T47D (cell line): ENCODE measurements around the gene PKP4.

Experiments used
- DNase-seq, 2 experiments: peaks; one replicate each; pipeline versions ENCODE4 v3.0.0 to v3.0.0-alpha.2; 2011 to 2012; ENCODE audit warnings: low read depth in 1 of 2, low spot score in 1 of 2
- JUND ChIP-seq: IDR thresholded peaks from 2 replicates; pipeline ENCODE4 v1.6.1; 2012; ENCODE audit warnings: low read depth
- in situ Hi-C: cut with HindIII; loops from 2 replicates; pipeline ENCODE4 v1.10.0; 2016; ENCODE audit warnings: low sequenced_read_pairs, low pct_unique_long_range_greater_than_20kb

The PKP4 gene

GRCh38 chr2:158543957-158544356 is 87.2 kb downstream of the PKP4 start:
- TF ChIP-seq JUND: no peak
- in situ Hi-C loops: no loop called here

DNA sequence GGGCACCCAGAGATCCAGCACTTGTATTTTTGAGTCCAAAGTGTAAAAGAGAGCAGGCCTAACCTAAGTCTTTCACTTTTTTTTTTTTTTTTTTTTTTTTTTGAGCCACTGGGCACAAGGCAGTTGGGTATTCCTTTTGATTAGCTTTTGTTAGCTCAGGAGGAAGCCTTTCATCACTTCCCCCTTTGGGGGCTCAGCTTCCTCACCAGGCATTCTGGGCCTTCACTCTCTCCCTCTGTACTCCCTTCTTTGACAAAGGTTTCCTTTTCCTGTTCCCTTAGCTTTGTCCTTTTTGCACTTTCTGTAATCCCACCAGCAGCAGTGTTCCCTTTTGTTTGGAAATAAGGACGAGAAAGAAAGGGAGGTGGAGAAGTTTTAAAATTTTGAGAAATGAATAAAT is 88.2 kb downstream of the PKP4 start:
- in situ Hi-C loops: no loop called here
- DNase-seq: no peak
- no peak for TF ChIP-seq JUND

More at GRCh38 chr2:158543957-158544356, 87.2 kb downstream of the PKP4 start:
- no peak for DNase-seq

DNA sequence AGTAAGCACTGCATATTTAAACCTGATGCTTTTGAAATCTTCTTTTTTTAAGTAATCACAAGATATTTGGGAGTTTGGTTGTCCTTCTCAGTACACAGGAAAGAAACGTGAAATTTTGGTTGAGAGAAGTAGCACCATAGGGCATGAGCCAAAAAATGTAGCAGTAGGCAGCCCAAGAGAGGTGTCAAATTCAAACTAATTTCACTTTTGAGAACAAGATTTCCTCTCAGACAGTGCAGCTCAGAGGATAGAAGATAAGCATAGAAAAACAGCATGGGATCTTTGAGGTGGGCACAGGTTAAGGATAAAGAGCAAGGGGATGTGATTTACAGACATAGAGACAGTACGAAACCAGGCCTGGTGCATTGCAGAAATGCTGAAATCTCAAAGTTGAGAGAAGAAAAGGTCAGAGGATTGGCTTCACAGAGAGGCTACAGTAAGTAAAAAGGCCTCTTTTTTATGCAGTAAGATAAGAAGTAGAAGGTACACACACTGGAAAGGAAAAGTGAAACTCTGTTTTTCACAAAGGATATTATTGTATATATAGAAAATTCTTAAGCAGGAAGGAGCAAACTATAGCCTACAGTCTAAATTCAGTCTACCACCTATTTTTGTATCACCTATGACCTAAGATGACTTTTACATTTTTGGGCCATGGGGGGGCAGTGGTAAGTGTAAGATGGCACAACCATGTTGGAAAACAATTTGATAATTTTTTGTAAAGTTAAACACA is 89.8 kb downstream of the PKP4 start:
- in situ Hi-C loops: no loop called here
- TF ChIP-seq JUND: no peak
- no peak for DNase-seq

DNA sequence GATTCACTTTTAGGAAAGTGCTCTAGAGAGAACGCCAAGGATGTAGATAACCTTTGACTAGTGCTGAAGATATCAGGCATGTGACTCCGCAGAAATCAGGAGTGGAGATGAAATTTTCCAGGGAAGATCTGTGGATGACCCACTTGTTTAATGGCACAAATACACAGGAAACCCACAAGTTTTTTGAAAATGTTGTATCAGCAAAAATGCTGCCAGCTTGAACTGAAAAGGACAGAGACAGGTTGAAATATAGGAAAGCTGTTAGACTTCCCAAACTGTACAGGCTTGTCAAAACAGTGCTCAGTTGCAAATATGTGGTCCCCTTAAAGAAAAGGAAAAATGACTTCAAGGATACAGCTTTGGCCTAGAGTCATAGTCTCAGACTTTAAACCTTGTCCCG is 96.5 kb downstream of the PKP4 start:
- no peak for TF ChIP-seq JUND
- in situ Hi-C loops: no loop called here
- DNase-seq: no peak

GRCh38 chr2:158554996-158555395 is 98.2 kb downstream of the PKP4 start:
- no peak for DNase-seq
- in situ Hi-C loops: no loop called here
- TF ChIP-seq JUND: no peak

DNA sequence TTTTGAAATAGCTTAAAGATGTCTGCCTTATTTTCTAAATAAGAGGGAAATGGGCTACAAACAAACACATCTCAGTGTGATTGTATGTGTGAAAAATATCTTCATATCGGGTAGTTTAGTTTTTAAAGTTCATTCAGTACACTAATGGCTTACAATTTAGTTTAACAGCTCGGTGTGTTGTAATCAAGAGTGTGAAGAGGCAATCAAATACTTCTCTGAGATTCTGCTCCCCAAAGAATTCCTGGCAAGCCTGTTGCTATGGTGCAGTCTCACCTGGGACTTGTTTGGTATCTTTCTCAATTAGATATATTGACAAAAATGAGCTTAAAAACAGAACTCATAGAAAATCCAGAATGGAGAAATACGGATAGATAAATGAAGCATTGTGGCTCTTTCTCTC is 99.4 kb downstream of the PKP4 start:
- no peak for DNase-seq
- no peak for TF ChIP-seq JUND
- in situ Hi-C loops: no loop called here

DNA sequence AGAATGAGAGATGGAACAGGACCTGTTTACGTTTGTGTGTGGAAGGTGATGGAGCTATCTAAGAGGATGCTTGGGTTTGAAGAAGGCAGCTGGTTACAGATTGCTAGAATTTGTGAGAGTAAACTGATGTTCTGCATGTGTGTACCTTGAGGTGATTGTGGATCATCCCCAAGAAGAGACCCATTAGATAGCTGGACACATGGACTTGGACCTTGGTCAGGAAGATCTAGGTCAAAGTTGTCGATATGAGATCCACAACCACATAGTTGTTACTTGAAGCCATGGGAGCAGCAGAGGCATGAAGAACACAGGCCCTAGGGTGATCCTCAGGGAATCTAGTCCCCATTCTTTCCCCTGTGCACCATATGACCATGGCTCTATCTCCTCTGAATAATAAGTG is 101.0 kb downstream of the PKP4 start:
- in situ Hi-C loops: no loop called here
- TF ChIP-seq JUND: no peak
- no peak for DNase-seq

DNA sequence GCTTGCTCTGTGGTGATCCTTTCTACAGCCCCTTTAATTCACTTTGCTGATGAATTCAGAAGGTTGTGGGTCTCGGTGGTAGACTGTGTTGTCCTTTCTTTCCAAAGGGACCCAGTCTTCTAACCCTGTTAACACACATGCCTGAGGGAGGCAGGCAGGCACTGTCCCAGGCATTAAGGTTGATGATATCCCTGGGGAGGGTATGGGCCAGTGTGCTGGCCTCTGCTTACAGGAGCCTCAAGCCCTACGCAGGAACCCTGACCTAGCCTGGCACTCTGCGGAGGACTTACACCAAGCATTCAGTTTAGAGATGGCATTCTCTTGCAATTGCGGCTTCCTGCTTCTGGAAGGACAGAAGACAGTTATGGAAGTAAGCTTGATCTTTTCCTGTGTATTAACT is 102.5 kb downstream of the PKP4 start:
- DNase-seq: no peak
- TF ChIP-seq JUND: no peak
- in situ Hi-C loops: no loop called here

GRCh38 chr2:158560259-158560658 is 103.5 kb downstream of the PKP4 start:
- in situ Hi-C loops: no loop called here
- DNase-seq: no peak
- no peak for TF ChIP-seq JUND

DNA sequence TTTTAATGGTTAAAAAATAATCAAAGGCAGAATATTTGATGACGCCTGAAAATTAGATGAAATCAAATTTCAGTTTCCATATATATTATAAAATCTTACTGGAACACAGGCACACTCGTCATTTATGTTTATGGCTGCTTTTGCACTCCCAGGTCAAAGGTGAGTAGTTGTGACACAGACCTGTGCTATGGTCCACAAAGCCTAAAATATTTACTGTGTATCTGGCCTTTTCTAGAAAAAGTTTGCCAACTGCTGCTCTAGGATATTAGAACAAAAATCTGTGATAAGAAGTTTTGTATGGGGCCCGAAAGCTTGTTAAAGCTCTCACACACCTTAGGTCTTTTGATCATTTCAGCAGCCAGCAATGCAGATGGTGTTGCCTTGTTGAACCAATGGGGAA is 104.3 kb downstream of the PKP4 start:
- in situ Hi-C loops: no loop called here
- TF ChIP-seq JUND: no peak
- no peak for DNase-seq

DNA sequence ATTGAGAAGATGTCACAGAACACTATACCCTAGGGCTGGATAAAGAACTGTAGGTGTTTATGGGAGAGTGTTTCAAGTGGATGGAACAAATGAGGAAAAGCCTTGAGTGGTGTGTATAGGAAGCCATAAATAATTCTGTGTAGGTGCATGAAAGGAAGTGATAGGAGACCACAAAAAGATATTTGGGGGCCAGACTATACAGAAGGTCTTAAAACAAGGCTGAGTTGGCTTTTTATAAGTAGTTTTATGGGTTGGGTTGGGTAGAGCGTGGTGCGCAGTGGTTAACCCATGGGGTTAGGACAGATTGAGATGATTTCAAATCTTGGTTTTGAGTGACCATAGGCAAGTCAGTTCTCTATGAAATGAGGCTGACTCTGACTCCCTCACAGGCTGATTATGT is 110.5 kb downstream of the PKP4 start:
- DNase-seq: no peak
- in situ Hi-C loops: no loop called here
- no peak for TF ChIP-seq JUND

- no peak for DNase-seq
- in situ Hi-C loops: no loop called here
- TF ChIP-seq JUND: no peak
These were observed 112.5 kb downstream of the PKP4 start for GRCh38 chr2:158569284-158569683.

DNA sequence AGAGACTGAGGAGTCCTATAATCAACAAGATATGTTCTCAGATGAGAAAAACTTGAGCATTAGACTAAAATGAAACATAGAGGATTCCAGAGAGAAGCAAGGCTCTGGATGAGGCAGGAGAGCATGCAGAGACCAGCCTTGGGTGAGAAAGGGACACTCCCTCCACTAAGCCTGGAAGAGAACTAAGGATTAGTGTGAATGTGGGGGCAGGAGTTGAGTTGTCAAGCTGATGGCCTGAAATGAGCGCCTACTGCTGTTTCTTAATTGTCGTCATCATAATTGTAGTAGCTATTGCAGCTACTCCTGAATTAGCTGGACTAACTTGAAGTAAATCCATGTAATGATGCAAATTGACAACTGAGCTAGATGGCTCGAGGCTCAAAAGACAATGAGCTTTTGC is 114.1 kb downstream of the PKP4 start:
- DNase-seq: no peak
- no peak for TF ChIP-seq JUND
- in situ Hi-C loops: no loop called here

GRCh38 chr2:158573739-158574138 is 117.0 kb downstream of the PKP4 start:
- peak in 1 of 2 experiments; percentile 3 for DNase-seq
- TF ChIP-seq JUND: no peak
- in situ Hi-C loops: no loop called here
